Stimulated activated CD4-positive, alpha-beta T cell treated with anti-CD3 and anti-CD28 coated beads, Interleukin-4, amount 100 ng/mL, for 1 hour (primary cell): ENCODE data around the gene FAM117A.
"Not testable (repeated sequence)": the region's sequence is repeated elsewhere in the genome, so short reads cannot be mapped to it uniquely, and the experiment has no call there.

Source experiments
- DNase-seq: peaks from one replicate; pipeline ENCODE4 v3.0.0-alpha.2; 2020

The FAM117A gene

DNA sequence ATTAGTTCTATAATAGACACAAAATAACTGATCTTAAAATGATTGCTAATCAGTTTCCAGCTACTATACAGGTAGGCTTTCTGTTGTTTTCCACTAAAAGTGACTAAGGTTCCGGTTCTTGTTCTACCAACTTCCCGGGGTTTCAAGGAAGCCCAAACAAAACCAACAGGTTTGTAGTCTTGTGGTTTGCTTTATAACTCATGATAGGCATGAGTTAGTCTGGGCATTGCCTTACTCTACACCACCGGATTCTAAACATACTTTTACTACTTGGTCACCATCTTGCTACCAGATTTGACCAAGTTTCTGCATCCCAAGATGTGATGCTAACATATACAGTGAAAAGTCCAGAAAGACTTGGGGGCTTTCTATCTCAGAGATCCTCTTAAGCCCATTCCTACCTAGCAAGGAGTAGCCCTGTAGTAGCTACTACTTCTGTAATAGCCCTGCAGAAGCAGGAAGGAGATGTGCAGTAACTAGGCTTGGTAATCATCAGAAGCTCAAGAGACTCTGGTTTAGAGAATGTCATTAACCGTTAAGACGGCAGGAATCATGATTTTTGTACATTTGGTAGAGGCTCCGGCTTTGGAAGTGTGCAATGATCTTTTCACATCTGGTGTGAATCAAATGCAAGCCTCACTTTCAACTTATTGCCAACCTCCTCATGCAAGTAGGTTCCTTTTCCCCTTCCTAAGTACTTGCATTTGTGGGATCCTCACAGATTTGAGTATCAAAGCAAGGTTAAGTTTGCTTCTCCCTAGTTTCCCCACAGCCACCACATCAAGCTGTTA is 1.6 kb downstream of the FAM117A start:
- DNase-seq = no peak

DNA sequence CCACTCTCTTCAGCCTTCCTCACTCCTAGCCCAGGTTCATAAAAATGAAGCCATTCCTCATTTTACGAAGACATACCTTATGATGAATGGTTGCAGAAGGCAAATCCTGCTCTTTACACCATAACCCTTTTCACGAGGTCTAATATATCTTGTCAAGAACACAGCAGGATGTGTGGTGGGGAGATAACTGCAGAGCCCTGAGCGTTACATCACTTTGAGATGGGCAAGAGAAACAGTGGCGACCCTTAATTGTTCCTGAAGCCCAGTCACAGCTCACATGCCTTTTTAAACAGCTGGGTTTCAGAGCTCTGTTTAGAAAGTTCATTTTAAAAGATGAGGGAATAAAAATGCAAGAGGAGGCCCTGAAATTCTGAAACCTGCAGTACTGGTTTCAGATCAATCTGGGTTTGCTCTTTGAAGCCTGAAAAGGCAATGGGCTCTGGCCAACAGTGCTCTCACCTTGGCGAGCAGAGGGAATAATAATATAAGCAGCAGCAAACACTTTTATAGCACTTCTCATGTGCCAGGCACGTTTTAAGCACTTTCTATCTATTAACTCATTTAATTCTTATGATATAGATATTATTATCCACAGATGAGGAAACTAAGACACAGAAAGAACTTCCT is 2.9 kb downstream of the FAM117A start:
- no peak for DNase-seq

DNA sequence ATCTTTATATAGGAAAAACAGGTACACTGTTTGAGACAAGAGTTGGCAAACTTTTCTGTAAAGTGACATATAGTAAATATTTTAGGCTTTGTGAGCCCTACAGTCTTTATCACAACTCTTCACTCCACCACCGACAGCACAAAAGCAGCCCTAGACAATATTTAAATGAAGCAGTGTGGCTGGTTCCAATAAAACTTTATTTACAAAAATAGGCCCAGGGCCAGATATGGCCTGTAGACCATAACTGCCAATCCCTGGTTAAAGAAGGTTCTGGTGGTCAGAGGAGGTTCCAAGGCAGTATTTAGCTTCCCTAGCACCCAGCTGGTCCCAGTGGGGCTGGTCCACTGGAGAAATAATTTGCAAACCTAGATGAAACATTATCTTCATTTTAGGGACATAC is 3.6 kb downstream of the FAM117A start:
- DNase-seq = no peak

DNA sequence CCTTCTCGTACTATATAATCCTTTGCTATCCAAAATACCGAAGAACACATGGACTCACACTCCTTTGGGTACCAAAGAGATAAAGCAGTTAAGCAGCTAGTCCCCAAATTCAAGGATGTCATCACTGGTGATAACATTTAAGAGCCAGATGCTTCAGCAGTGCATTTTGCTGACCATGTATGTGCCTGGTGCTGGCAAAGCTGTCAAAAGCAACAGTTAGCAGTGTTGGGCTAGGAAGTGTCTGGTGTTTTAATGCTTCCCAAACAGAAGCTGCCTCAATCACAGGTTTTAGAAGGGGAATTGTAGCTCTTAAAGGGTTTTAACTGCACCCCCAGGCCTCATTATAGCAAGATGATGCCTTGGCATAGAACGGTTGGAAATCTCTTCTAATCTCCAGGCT is 4.7 kb downstream of the FAM117A start:
- no peak for DNase-seq

- DNase-seq = not testable (repeated sequence)
Measured at GRCh38 chr17:49758464-49759010, 5.4 kb downstream of the FAM117A start.

GRCh38 chr17:49757151-49757777 is 6.7 kb downstream of the FAM117A start:
- no peak for DNase-seq

GRCh38 chr17:49756323-49757150 is 7.4 kb downstream of the FAM117A start:
- DNase-seq = no peak

DNA sequence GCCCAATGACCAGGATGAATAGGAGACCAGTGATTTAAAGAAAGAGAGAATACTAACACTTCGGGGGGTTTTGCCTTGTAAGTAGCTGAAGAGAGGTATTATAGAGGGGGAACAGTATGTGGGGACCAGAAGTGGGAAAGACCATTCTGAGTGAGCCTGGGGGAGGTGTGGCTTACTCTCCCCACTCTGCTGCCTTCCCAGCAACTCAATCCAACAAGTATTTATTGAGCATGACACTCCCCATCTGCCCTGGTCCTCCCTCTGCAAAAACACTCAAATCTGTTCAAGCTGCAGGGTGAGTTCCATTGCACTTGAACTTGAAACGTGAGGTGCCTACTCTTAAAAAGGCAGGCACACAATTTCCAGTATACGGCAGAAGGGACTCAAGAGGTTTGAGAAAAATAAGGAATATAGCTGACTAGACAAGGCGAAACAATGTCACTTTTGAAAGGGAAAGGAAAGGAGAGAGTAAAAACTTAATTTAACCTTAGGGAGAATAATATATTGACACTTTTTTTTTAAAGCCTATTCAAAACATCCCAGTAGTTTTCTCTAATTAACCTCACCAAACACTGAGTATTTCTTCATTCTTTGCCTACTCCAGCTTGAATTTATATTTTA is 8.2 kb downstream of the FAM117A start:
- no peak for DNase-seq

DNA sequence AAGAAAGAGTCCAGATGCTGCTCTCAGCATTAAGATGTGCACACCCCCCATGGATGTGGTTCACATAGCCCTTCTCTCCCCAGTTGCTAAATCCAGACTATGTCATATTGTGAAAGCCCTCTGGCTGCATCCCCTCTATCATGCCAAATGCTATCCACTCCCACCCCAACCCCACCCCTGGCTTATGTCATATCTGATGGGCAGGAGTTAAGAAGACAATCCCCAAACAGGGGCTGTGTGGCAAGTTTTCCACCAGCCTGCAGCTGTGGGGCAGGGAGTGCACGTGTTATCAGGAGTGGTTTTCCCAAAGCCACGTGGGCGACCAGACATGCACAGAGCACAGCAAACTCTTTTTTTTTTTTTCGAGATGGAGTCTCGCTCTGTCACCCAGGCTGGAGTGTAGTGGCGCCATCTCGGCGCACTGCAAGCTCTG is 10.0 kb downstream of the FAM117A start:
- DNase-seq = no peak

GRCh38 chr17:49752508-49752907 is 11.4 kb downstream of the FAM117A start:
- no peak for DNase-seq

DNA sequence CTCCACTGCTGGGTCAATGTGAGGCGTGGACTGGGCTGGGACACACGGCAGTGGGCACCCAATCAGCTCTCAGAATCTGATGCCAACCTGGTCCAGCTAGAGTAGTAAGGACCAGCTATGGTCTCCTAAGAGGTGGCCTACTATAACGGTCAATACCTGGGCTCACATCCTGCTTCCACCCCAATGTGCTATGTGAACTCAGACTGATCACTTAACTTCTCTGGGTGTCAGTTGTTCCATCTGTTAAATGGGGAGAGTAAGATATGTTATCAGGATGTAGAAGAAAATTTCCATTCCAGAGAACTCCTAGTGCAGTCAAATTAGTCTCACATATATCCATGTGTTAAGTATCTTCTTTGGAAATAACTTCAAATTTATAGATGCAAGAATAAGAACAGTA is 14.2 kb downstream of the FAM117A start:
- no peak for DNase-seq

- peak; percentile 41 for DNase-seq
Measured at GRCh38 chr17:49748791-49749190, 15.1 kb downstream of the FAM117A start.

DNA sequence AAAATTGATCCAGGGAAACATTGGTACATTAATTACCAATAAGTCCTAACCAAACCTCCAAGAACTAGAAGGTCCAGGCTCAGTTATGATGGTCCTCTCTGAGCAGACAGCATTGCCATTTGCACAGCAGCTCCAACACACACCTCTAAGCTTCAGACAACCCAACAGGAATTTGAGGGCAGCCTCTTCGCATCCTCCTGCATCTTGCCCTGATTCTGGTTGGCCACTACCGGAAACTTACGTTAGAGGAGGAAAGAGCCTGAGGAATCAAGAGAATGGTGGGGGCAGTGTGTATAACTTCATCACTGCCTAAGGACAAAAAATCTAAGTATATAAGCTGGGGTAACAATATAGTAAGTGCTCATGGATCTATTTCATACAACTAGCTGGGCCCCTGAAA is 15.7 kb downstream of the FAM117A start:
- no peak for DNase-seq

DNA sequence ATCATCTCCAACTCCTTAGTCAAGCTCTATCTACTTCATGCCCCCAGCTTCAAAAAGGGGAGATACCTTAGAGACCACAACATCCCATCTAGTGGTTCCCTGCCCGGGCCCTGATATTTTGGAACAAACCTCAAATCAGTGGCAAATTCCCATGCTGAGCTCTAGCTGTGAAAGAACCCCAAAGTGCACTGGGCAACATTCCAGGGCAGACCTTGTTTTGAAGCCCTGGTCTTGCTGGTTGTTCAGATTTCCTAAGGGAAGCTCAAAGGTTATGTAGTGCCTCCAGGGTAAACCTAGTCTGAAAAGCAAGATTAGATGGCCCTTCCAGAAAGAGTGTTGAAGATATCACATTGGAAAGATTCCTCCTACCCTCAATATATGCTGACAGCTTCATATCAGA is 16.3 kb downstream of the FAM117A start:
- DNase-seq = no peak

- DNase-seq = no peak
Measured at GRCh38 chr17:49746791-49747490, 17.0 kb downstream of the FAM117A start.

DNA sequence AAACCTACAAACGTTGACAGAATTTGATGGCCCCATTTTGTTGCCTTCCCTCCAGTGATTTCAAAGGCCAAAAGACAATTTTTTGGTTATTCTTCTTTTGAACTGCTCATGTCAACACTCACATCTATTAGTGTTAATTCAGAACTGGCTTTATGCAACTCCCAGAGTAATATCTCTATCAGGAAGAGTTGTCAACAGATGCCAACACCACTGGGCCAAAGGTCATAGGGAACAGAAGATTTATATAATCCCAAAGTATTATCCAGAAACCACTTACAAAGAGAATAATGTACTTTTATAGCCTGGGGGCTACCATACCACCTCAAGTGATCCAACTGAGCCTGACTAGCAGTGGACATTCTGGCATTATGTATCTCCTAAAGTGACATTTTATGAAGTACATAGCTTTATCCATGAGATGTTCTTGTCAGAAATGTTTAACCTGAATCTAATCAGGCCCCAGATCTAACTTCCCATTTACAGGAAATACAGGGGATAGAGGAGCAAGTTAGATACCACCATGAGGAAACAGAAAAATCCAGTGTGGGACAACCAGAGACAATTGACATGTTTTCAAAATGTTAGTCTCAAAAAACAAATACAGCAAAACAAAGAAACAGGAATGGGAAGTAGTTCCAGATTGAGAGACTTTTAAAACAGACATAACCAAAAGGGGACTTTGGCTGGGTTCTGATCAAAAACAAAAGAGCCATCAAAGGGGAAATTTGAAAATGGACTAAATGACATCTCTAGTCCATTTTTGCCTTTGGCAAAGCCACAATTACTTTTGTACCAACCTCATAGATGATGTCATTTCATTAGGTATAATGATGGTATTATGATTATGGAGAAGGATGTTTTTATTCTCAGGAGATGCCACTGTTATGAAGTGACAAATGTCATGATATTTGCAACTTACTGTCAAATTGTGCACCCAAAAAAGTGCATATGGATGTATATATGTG is 18.5 kb downstream of the FAM117A start:
- DNase-seq = no peak

DNA sequence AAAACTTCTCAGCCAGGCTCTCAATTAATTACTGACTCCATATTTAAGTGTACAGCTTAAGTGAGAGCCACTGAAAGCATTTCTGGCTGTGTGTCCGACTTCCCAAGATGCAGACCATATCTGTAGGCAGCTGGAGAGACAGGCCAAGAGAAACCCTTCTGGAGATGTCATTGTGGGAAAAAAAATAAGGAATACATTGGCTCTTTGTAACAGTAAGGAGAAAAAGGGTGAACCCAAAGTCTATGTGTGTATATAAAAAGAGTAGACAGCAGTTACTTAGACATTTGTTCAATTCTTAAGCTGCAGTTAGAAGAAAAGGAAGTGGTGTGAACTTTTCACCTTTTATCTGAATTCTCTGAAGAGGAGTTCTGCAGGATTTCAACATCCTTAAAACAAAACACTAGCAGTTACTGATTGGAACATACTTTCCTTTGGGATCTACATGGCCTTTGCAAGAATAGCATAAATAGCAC is 21.7 kb downstream of the FAM117A start:
- DNase-seq = no peak

GRCh38 chr17:49741692-49742076 is 22.2 kb downstream of the FAM117A start:
- DNase-seq = no peak

GRCh38 chr17:49741009-49741691 is 22.8 kb downstream of the FAM117A start:
- no peak for DNase-seq
